ENCODE data around the gene TEKTIP1.
"Not testable (repeated sequence)": the region's sequence is repeated elsewhere in the genome, so short reads cannot be mapped to it uniquely, and the experiment has no call there.

TEKTIP1 gene

DNA sequence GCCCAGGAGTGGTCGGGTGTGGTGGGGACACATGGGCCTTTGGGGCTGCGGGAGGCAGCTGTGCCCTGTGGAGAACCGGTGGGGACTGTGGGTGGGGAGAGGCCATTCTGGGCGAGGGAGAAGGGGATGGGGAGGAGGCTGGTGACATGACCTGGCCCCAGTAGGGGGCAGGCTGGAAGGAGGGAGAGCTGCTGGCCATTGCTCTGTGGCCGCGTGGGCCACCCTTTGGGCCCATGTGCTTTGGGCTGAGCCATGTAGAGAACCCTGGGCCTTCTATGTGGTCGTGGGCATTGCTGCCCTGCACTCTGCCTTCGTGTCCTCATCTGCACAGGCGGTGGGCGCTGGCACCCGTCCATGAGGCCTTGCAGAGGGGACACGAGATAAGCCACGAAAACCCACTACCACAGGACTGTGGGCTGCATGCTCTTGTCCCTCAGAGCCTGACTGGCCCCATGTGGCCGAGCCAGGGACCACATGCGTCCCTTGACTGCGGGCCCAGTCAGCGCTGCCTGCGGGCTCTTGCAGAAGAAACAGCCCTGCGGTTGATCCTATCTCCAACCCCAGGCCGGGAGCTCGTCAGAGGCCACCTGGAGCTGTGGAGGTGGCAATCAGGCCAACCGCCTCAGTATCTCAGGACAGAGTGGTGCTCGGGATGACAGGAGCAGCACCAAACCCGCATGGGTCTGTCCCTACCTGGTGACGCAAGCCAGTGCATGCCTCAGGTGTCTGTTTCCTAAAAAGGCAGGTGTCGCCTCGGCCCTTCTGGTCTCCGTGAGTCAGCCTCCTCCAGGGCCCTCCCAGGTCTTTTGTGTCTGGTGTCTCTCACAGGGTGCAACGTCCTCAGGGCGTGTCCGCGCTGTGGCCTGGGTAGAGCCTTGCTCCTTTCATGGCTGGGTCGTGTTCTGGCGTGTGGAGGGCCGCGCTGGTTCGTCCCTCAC lies 18.5 kb upstream of the TEKTIP1 start:
- H3K4me3 ChIP-seq (ENCODE audit: low read depth, low read length), result no peak overlapping the region
- no peak for DNase-seq (ENCODE audit: low read depth)

GRCh38 chr19:3521104-3521445 lies 17.9 kb upstream of the TEKTIP1 start:
- H3K4me3 ChIP-seq (ENCODE audit: low read depth, low read length), result no peak overlapping the region
- DNase-seq (ENCODE audit: low read depth), result no peak

DNA sequence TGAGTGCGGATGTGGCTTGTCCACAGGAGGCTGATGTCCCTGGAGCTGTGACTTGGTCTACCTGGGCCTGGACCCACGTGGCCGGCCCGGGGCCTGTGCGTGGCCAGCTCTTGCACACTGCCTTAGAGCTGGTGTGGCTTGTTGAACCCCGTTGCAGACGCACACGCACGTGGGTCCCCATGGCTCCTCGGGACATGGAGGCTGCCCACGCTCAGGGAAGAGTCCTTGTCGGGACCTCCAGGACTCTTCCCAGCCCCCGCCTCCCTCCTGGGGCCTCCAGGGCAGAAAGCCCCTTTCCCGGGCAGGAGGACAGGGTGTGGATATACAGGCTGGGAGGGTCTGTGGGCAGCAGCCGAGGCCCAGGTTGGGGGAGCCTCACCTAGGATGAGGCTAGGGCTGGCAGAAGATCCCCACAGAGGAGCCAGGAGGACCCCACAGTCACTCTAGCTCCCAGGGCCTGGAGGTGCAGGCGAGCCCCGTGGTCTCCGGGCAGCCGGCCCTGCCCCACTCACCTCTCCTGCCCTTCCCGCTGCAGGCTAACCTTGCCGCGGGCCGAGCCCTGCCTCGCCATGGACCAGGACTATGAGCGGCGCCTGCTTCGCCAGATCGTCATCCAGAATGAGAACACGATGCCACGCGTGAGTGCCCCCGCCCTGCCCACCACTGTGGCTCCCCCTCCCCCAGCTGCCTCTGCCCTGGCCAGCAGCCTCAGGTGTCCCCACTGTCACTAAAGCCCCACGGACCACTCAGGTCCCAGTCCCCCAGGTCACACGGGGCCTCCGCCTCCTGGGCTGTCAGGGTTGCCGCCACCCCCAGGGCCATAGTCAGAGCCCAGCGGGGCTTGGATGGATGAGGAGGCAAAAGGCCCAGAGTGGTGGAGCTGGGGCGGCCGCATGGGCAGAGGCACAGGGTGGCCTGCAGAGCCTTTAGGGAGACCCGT lies 16.3 kb upstream of the TEKTIP1 start:
- DNase-seq (ENCODE audit: low read depth), result no peak

GRCh38 chr19:3523361-3524077 lies 15.5 kb upstream of the TEKTIP1 start:
- no peak overlapping the region for H3K4me3 ChIP-seq (ENCODE audit: low read depth, low read length)
- no peak for DNase-seq (ENCODE audit: low read depth)

More for the DNA sequence above, 16.3 kb upstream of the TEKTIP1 start:
- no peak overlapping the region for H3K4me3 ChIP-seq (ENCODE audit: low read depth, low read length)

DNA sequence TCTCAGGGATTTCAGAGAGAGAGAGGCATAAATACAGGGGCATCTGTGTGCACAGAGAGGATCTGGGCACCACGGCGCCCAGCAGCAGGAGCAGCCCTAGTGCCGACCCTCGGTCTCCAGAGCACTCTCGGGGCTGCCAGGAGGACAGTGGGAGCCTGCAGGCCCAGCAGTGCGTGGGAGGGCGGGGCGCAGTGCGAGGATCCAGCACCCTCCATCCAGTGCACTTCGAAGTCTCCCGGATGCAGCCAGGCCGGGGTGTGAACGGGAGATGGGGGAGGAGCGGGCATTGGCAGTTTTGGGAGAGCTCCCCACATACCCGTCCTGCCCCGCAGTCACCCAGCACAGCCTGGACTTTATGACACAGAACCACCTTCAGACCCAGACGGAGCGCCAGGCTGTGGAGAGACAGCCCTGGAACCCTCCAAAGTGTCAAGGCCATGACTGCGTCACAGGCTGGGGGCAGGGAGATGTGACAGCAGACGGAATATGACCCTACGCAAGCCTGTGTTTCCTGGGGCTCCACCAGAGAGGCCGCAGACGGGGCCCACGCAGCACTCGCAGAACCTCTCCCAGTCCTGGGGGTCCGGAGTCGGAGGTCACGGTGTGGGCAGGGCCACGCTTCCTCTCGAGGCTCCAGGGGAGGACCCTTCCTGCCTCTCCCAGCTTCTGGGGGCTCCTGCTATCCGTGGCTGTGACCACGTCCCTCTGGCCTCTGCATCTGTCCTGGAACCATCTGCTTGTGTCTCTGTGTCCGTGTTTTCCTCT lies 14.7 kb upstream of the TEKTIP1 start:
- H3K4me3 ChIP-seq (ENCODE audit: low read depth, low read length), result no peak overlapping the region
- no peak for DNase-seq (ENCODE audit: low read depth)

DNA sequence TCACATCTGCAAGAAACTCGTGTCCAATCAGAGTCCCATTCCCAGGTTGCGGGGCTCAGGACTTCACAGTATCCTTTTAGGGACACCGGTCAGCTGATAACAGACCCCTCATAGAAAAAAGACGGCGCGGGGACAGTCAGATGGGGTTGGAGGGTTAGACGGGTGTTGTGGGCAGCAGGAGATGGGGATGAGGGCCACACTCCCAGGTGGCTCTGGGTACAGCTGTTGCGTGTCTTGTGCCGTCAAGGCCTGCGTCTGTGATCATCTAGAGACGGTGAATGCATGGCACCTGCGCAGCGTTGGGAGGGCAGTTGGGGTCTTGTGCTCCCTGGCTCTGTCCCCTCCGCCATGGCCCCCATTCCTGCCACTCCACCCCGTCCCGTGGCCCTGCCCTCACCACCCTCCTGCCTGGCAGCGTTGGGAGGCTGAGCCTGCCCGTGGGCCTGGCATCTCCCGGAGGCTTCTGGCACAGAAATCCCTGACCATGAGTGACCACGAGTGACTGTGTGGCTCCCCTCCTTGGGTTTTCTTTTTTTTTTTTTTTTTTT lies 14.0 kb upstream of the TEKTIP1 start:
- DNase-seq (ENCODE audit: low read depth), result no peak
- no peak overlapping the region for H3K4me3 ChIP-seq (ENCODE audit: low read depth, low read length)

- DNase-seq (ENCODE audit: low read depth), result no peak
- no peak overlapping the region for H3K4me3 ChIP-seq (ENCODE audit: low read depth, low read length)
Measured at GRCh38 chr19:3526507-3527237, 12.3 kb upstream of the TEKTIP1 start.

GRCh38 chr19:3527238-3527910 lies 11.6 kb upstream of the TEKTIP1 start:
- DNase-seq (ENCODE audit: low read depth), result no peak
- H3K4me3 ChIP-seq (ENCODE audit: low read depth, low read length), result no peak overlapping the region

- DNase-seq (ENCODE audit: low read depth), result no peak
- H3K4me3 ChIP-seq (ENCODE audit: low read depth, low read length), result no peak overlapping the region
Measured at GRCh38 chr19:3528080-3528479, 10.9 kb upstream of the TEKTIP1 start.

- no peak overlapping the region for H3K4me3 ChIP-seq (ENCODE audit: low read depth, low read length)
- no peak for DNase-seq (ENCODE audit: low read depth)
Measured at GRCh38 chr19:3528539-3529211, 10.3 kb upstream of the TEKTIP1 start.

- H3K4me3 ChIP-seq (ENCODE audit: low read depth, low read length); DNase-seq (ENCODE audit: low read depth): not testable (repeated sequence)
Measured at GRCh38 chr19:3529299-3529698, 9.7 kb upstream of the TEKTIP1 start.

GRCh38 chr19:3530389-3530788 lies 8.6 kb upstream of the TEKTIP1 start:
- no peak for DNase-seq (ENCODE audit: low read depth)
- no peak overlapping the region for H3K4me3 ChIP-seq (ENCODE audit: low read depth, low read length)

- no peak overlapping the region for H3K4me3 ChIP-seq (ENCODE audit: low read depth, low read length)
- DNase-seq (ENCODE audit: low read depth), result no peak
Measured at GRCh38 chr19:3531716-3532115, 7.3 kb upstream of the TEKTIP1 start.

GRCh38 chr19:3532154-3532786 lies 6.7 kb upstream of the TEKTIP1 start:
- DNase-seq (ENCODE audit: low read depth), result no peak
- no peak overlapping the region for H3K4me3 ChIP-seq (ENCODE audit: low read depth, low read length)

DNA sequence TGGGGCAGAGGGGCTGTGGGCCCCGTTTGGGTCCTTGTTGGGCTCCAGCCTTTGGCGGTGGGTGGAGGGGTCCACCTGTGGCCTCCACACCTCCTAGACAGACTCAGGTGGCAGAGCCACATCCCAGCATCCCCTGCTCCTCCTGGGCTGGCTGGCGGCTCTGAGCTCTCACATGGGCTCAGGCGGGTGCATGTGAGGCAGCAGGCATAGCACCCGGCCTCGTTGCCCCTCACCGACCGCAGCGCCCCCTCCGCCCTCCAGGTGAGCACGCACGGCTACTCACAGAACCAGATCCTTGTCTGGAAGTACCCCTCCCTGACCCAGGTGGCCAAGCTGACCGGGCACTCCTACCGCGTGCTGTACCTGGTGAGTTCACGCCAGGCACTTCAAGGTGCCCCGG lies 5.9 kb upstream of the TEKTIP1 start:
- no peak overlapping the region for H3K4me3 ChIP-seq (ENCODE audit: low read depth, low read length)
- no peak for DNase-seq (ENCODE audit: low read depth)

- DNase-seq (ENCODE audit: low read depth), result no peak
- H3K4me3 ChIP-seq (ENCODE audit: low read depth, low read length), result no peak overlapping the region
Measured at GRCh38 chr19:3533563-3534216, 5.3 kb upstream of the TEKTIP1 start.
